GM12892 (cell line): ENCODE data around the gene GNAS.
A peak's percentile ranks its signal among the peaks of the same experiment; 100 is the strongest.

Experiments used
- DNase-seq: peaks from one replicate; pipeline ENCODE4 v3.0.0; 2011; ENCODE audit not compliant: insufficient read length
- FAIRE-seq: peaks from 2 replicates; lab custom pipeline; 2011; peaks lifted over from hg19 to GRCh38; lab: Jason Lieb, UNC
- POLR2A ChIP-seq: IDR thresholded peaks from 2 replicates; pipeline ENCODE4 v1.6.1; 2011; ENCODE audit warnings: low read depth, low read length, control low read depth
- POLR2AphosphoS5 ChIP-seq: IDR thresholded peaks from 2 replicates; pipeline ENCODE4 v1.6.1; 2011; ENCODE audit warnings: low read depth, low read length, control low read depth
- TAF1 ChIP-seq: IDR thresholded peaks from 2 replicates; pipeline ENCODE4 v1.6.1; 2011; ENCODE audit warnings: low read depth, mild to moderate bottlenecking, control low read depth, low read length, borderline replicate concordance

The GNAS gene

DNA sequence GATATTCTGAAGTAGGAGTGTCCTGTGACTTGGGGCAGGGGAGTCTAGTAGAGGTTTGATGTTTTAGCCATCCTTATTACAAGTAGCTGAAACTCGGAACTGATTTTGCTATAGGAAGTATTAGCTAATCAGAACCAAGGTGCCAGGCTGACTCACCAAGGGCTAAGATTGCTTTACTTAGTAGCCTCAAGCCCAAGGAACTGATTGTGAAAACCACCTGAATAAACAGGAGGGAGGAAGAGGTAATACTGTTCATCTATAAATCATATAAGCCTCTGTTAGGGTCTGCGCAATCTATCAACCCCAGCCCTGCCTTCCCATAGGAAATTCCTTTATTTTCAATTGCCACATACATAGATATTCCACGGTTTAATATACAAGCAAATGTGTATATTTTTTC is 54.4 kb downstream of the GNAS start:
- FAIRE-seq = no peak
- no peak for DNase-seq
- TF ChIP-seq POLR2A = no peak
- TF ChIP-seq TAF1 = no peak
- TF ChIP-seq POLR2AphosphoS5 = no peak

DNA sequence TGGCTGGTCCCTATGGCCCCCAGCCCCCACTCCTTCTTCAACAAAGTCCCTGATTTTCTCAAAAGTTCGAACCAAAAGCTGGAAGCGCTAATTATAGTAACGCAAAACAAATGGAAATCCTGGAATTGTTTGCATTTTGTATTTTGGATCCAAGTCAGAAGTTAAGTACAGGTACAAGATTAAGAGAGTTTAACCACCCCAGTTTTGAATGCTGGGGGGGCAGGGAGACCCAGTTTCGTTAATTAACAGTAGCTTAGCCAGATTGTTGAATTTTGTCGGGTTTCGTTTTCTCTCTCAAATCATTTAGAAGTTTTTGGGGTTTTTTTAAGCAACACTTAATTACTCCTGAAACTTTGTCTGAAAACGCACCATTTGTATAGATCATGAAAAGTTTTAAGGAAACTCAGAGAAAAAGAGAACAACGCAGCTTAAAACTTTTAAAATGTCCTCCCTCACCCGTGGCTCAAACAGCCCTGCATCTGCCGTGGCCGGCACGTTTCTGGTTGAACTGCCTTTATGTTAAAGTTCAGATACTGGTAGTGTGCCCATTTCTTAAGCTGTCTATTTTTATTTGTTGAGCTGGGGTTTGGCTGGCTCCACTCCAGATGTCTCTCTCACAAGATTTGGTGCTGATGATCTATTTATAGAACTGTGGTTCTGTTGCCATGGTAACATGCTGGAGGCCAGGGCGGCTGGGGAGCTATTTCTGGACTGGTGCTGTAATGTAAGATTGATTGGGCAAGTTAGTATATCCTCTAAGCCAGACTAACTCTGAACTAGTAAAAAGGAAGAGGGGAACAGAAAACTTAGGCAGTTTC is 55.0 kb downstream of the GNAS start:
- TF ChIP-seq POLR2A (peak; percentile 72), POLR2AphosphoS5 (peak; percentile 70; the same call in 1 of the 2 replicates), TAF1 (no peak)
- FAIRE-seq (peak; percentile 54), DNase-seq (peak; percentile 38)

GRCh38 chr20:58908221-58908620 is 55.7 kb downstream of the GNAS start:
- no peak for DNase-seq
- TF ChIP-seq POLR2AphosphoS5 (no peak), TAF1 (no peak), POLR2A (no peak)
- FAIRE-seq = no peak

DNA sequence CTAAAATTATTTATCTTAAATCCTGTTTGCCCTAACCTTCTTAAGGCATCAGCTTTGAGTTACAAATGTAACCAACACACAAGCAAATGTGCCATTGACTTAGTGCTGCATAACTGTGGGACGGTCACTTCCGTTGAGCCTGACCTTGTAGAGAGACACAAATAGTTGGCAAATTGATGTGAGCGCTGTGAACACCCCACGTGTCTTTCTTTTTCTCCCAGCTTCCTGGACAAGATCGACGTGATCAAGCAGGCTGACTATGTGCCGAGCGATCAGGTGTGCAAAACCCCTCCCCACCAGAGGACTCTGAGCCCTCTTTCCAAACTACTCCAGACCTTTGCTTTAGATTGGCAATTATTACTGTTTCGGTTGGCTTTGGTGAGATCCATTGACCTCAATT is 56.4 kb downstream of the GNAS start:
- TF ChIP-seq POLR2A (0 out of 2 replicates have a peak, but pooled peaks have one; percentile 39), POLR2AphosphoS5 (peak; percentile 56; the same call in 1 of the 2 replicates), TAF1 (no peak)
- FAIRE-seq = no peak

GRCh38 chr20:58909585-58909984 is 57.1 kb downstream of the GNAS start:
- no peak for DNase-seq
- no peak for FAIRE-seq
- no peak for TF ChIP-seq POLR2A
- no peak for TF ChIP-seq POLR2AphosphoS5
- no peak for TF ChIP-seq TAF1

More for the DNA sequence above, 56.4 kb downstream of the GNAS start:
- DNase-seq = no peak

DNA sequence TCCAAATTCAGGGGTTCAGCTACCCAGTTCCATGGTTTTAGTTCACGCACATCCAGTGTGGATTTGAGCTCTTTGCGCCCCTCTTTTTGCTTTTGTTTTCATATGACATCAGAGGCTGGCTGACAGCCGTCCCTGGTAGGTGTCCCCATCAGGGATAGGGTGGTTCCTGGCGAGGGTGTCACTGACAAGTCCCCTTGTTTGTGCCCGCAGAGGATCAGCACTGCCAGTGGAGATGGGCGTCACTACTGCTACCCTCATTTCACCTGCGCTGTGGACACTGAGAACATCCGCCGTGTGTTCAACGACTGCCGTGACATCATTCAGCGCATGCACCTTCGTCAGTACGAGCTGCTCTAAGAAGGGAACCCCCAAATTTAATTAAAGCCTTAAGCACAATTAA is 58.0 kb downstream of the GNAS start:
- DNase-seq (no peak), FAIRE-seq (no peak)
- TF ChIP-seq TAF1 (no peak), POLR2A (no peak), POLR2AphosphoS5 (no peak)

- FAIRE-seq (no peak), DNase-seq (no peak)
- TF ChIP-seq POLR2AphosphoS5 (peak; percentile 50; the same call in 1 of the 2 replicates), POLR2A (no peak), TAF1 (no peak)
These were observed 58.8 kb downstream of the GNAS start for GRCh38 chr20:58911309-58911708.

DNA sequence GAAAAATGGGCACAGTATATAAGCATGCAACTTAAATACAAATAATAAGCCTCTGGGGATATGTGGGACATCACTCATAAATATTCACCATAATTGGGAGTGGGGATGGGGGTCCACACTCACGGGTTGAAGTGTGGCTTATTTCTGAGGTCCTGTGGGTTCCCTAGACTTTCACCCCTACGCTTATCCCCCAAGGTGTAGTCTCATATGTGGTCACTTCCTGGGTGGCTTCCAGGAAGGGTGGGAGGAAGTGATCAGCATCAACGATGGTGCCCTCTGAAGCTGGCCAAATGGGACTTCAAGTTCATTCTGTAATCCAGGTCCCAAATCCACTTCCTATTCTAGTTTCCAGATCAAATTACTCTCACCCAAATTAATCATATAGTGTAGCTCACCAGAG is 59.5 kb downstream of the GNAS start:
- no peak for FAIRE-seq
- DNase-seq = no peak

DNA sequence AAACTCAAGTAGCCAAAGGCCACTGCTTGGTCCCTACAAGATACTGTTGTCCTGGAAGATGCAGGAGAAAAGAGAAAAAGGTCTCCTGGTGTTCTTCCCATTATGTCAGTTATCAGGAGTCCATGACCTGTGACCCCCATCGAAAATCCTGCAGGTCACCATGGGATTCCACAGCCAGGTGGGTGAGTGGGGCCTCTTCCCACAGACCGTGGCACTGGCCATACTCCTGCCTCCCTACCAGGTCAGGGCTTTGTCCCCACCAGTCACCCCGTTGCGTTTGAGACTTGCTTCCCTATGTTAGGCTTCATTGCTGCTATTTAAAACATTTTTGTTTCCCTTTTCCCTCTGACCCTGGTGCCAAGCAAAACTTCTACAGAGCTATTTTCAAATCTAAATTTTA is 60.6 kb downstream of the GNAS start:
- FAIRE-seq (no peak), DNase-seq (no peak)
- no peak for TF ChIP-seq POLR2AphosphoS5
- TF ChIP-seq TAF1 = no peak
- no peak for TF ChIP-seq POLR2A

More for the DNA sequence above, 59.5 kb downstream of the GNAS start:
- TF ChIP-seq TAF1 = no peak
- TF ChIP-seq POLR2AphosphoS5 = peak; percentile 28; the same call in 1 of the 2 replicates
- 0 out of 2 replicates have a peak, but pooled peaks have one; percentile 26 for TF ChIP-seq POLR2A

DNA sequence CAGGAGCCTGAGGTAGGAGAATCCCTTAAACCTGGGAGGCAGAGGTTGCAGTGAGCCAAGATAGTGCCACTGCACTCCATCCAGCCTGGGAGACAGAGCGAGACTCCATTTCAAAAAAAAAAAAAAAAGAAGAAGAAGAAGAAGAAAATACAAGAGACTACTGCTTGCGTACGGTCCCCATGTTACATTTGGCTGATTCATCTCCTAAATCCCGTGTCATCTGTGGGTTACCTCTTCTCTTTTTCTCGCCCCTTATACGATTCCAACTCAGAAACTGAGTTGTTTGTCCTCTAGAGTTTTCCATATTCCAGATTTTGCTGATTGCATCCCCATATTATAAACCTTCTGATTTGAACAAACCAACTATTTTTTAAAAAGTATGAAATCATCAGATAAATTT is 66.1 kb downstream of the GNAS start:
- DNase-seq (no peak), FAIRE-seq (no peak)
- TF ChIP-seq TAF1 (no peak), POLR2AphosphoS5 (no peak)

- DNase-seq (no peak), FAIRE-seq (no peak)
- no peak for TF ChIP-seq POLR2AphosphoS5
- TF ChIP-seq POLR2A = no peak
- TF ChIP-seq TAF1 = no peak
These were observed 69.0 kb downstream of the GNAS start for GRCh38 chr20:58921564-58921963.

DNA sequence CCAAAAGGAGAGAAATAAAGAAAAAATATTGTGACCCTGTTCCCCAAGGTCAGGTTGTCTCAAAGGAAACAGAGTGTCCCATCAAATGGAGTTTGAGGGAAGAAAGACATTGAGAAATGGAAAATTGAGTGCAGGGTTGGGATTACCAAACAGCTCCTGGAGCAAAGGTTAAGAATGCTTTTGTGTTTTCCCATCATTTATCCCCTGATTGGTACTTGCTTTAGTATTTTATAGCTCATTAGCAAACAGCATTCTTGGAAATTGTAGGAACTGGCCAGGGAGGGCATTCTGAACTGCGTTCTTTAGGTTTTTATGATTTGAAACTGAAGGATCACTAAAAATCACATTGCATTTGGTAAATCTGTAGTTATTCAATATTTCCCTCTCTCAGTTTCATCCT is 69.5 kb downstream of the GNAS start:
- TF ChIP-seq POLR2A (no peak), TAF1 (no peak), POLR2AphosphoS5 (no peak)
- DNase-seq (no peak), FAIRE-seq (no peak)
